HG03095 (cell line): ENCODE measurements around the gene MAST4.

Source experiments
- ATAC-seq: cut with Tn5 transposase; IDR thresholded peaks from one replicate; pipeline ENCODE4 v1.9.1; 2021; ENCODE audit warnings: moderate library complexity; ENCODE audit not compliant: unreplicated experiment

Gene MAST4

GRCh38 chr5:66894480-66895240 is 298.5 kb downstream of the MAST4 start:
- no peak for ATAC-seq

DNA sequence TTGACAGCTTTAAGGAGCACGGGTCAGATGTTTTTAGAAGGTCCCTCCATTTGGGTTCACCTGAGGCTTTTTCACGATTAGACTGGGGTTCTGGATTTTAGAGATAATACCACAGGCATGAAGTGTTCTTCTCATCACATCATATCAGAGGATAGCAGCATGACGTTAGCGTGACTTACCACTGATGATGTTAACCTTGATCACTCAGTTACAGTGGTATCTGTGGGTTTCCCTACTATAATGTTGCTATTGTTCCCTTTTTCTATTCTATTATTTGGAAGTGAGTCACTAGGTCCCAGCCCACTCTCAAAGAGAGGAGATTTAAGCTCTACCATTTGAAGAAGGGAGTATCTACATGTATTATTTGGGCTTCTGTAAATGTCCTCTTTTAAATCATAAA is 300.0 kb downstream of the MAST4 start:
- ATAC-seq: no peak

DNA sequence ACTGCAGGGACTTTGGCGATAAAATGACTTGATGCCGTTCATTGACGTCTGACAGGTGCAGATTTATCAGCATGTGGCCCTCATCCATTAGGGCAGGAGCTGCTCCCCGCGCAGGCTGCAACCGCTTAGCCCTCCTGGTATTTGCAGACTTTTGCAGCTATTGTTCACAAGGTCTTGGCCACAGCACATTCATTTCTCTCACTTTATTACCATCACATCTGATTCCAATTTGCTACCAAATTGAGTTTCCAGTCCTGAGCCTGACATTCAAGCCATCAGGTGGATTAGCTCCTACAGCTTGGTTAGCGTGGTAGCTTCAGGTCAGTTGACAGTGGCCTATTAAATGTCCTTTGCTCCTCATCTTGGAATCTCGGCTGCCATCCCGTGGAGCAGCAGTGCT is 301.2 kb downstream of the MAST4 start:
- ATAC-seq: no peak

DNA sequence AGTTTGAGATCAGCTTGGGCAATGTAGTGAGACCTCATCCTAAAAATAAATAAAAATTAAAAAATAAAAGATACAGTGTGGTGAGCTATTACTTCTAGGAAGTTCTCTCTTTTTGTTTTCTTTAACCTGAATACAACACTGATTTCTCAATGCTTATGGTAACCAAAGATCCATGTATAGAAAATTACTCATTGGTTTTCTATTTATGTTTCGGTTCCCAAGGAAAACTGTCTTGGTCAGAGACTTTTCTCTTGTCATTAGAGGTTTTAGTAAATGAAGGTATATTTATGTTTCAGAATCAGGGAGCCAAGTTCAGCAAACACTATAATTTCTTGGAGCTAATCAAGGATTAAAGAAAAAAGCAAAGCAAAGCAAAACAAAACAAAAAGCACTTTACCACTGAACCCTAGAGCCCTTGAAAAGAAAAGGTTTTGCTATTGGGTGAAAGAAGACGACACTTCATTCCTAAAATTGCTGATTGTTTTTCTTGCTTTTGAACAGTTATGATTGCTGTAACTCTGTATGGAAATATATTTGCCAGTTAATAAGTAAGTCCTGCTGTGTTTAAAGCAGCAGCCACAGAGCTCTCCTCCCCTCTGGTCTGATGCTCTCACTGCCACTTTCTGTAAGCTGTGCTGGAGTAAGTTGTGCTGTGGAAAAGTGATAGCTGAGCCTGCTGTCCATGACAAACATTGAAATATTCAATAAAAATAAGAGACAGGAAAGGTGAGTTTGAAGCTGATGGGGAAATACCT is 302.2 kb downstream of the MAST4 start:
- no peak for ATAC-seq

GRCh38 chr5:66903218-66903617 is 307.0 kb downstream of the MAST4 start:
- no peak for ATAC-seq

- no peak for ATAC-seq
Measured at GRCh38 chr5:66903709-66904108, 307.5 kb downstream of the MAST4 start.

GRCh38 chr5:66904189-66904588 is 308.0 kb downstream of the MAST4 start:
- no peak for ATAC-seq

- ATAC-seq: no peak
Measured at GRCh38 chr5:66906021-66906420, 309.8 kb downstream of the MAST4 start.

- no peak for ATAC-seq
Measured at GRCh38 chr5:66908230-66908629, 312.0 kb downstream of the MAST4 start.

DNA sequence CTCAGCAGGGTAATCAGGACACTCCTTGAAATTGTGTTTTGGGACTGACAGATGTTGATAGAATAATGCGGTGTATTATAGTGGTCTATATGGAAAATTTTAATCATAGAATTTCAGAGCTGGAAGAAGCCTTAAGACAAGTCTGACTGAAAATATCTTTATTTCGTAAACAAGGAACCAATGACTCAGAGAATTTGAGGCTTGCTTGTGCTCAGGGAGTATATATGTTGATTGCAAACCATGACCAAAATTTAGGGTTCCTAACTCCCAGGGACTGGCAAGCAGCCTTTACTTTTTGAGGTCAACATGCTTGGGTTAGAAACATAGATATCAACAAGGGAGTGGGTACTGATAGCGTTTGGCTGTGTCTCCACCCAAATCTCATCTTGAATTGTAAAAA is 313.2 kb downstream of the MAST4 start:
- no peak for ATAC-seq

DNA sequence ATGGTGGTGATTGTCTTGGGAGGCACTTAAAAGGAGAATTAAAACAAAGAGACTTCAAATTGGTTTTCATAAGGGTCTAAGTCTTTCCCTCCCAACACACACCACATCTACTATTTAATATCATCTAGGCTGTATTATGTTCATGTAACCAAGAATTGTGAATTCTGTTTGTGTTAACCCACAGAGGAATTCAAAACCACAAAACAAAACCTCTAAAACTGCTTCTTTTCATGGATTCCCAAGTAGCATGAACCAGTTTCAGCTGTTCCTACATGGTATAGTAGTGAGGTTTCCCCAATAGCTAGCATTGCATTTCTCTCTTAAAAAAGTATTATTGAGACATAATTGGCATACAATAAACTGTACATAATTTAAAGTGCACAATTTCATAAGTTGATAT is 316.6 kb downstream of the MAST4 start:
- no peak for ATAC-seq

- ATAC-seq: no peak
Measured at GRCh38 chr5:66915531-66915930, 319.3 kb downstream of the MAST4 start.

DNA sequence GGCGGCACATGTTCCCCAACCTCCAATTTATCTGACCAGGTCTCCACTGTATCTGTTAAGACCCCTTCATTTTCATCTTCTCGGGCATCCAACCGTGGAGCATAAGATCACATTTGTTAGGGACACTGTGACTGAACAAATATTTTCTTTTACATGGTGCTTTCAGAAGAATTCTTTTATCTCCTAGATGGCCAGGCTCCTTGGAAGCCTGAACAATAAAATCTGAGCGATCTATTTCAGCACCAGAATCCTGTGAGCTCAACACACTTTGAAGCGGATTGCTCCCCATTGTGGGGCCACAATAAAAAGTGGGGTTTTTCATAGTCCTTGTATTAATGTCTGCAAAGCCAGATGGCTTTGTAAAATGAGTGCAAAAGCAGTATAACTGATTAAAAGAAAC is 326.7 kb downstream of the MAST4 start:
- ATAC-seq: no peak

- ATAC-seq: no peak
Measured at GRCh38 chr5:66923457-66923856, 327.3 kb downstream of the MAST4 start.

DNA sequence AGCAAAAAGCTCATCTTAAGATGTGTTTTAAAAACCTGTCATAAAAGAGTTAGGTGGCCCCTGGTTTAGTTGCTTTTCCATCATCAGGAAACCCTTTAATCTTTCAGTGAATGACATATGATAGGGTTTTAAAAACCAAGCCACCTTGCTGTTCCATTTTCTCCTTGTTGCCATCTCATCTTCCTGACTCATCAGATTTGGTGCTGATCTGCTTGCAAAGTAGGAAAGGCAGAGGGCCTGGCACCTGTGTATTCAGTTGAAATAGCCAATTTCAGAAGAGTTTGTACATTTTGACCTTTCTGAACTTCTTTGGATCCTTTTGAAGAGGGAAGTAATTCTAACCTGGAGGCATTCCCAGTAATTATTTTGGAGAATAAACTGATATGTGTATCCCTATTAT is 327.7 kb downstream of the MAST4 start:
- no peak for ATAC-seq

- no peak for ATAC-seq
Measured at GRCh38 chr5:66927140-66927539, 330.9 kb downstream of the MAST4 start.

GRCh38 chr5:66929281-66929680 is 333.1 kb downstream of the MAST4 start:
- ATAC-seq: no peak

GRCh38 chr5:66929995-66930394 is 333.8 kb downstream of the MAST4 start:
- ATAC-seq: no peak

- no peak for ATAC-seq
Measured at GRCh38 chr5:66931651-66932050, 335.5 kb downstream of the MAST4 start.

- ATAC-seq: no peak
Measured at GRCh38 chr5:66932457-66932856, 336.3 kb downstream of the MAST4 start.

DNA sequence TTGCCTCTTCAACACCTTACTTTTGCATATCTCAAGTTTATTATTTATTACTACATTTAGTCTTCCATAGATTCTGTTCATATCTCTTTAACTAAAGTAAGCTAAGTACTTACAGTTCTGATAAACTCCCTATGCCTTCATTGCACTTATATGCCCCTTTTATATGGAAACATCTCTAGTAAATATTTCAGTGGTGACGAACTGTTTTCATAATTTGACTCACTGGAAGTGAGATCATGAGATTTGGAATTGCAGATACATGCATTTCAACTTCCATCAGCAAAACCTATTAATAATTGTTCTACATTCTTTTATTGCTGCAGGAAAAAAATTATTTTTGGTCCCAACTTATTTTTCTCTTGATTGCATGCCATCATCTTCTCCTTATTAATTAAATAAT is 336.9 kb downstream of the MAST4 start:
- ATAC-seq: no peak

GRCh38 chr5:66939094-66939493 is 342.9 kb downstream of the MAST4 start:
- ATAC-seq: no peak
